DOHH2 (cell line): ENCODE data around the gene MAP1LC3B2.

Experiments used
- EZH2phosphoT487 ChIP-seq: fragments of 200-600 bp; sonication (generic); IDR thresholded peaks from 2 replicates; pipeline ENCODE4 v1.6.1; 2017; ENCODE audit warnings: borderline replicate concordance, mild to moderate bottlenecking, antibody characterized with exemption, low read length, moderate library complexity, mixed read lengths
- TF ChIP-seq, protein P1 (sequence below): fragments of 200-600 bp; sonication (generic); IDR thresholded peaks from one replicate; pipeline ENCODE4 v1.5.1; 2014; ENCODE audit warnings: antibody characterized with exemption, mild to moderate bottlenecking, low read depth, low read length; ENCODE audit not compliant: poor library complexity, severe bottlenecking

DNA sequence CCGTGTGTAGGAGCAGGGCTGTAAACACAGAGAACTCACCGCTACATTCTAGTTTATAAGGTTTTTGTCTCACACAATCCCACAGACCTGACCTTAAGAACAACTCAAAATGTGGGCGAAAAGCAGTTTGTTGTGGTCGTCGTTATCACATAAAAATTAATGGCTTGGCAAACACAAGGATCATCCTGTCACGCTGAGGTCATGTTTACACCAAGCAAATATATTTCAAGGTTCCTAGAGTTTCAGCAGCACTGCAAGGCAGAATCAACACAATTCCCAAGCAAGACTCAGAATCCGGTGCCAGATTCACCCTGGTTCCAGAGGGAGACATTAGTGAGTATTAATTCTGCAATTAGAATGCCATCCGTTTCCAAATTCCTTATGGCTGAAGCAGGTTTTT, 30.1 kb upstream of the MAP1LC3B2 start:
- TF ChIP-seq, protein P1, sequence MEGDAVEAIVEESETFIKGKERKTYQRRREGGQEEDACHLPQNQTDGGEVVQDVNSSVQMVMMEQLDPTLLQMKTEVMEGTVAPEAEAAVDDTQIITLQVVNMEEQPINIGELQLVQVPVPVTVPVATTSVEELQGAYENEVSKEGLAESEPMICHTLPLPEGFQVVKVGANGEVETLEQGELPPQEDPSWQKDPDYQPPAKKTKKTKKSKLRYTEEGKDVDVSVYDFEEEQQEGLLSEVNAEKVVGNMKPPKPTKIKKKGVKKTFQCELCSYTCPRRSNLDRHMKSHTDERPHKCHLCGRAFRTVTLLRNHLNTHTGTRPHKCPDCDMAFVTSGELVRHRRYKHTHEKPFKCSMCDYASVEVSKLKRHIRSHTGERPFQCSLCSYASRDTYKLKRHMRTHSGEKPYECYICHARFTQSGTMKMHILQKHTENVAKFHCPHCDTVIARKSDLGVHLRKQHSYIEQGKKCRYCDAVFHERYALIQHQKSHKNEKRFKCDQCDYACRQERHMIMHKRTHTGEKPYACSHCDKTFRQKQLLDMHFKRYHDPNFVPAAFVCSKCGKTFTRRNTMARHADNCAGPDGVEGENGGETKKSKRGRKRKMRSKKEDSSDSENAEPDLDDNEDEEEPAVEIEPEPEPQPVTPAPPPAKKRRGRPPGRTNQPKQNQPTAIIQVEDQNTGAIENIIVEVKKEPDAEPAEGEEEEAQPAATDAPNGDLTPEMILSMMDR: no peak
- TF ChIP-seq EZH2phosphoT487: no peak
